H1 (cell line): Measurements from ENCODE around the gene AAK1. TPM values are rescaled to one million over a fixed set of nuclear protein-coding genes. Genes with fewer than 3 reads are reported as not detected.

Experiments
- SIRT6 ChIP-seq: IDR thresholded peaks from one replicate; pipeline ENCODE4 v1.7.1; 2012; ENCODE audit warnings: low read length, inconsistent platforms
- SUZ12 ChIP-seq: fragments of 200-600 bp; sonication (generic); IDR thresholded peaks from 2 replicates; pipeline ENCODE4 v1.6.1; 2012; ENCODE audit warnings: mild to moderate bottlenecking, inconsistent platforms, low read length, moderate library complexity, mixed read lengths
- polyA plus RNA-seq, 7 experiments: library from polyadenylated mRNA; depleted of rRNA in 3 of 7; stranded (reverse) in 5 of 7; unstranded in 2 of 7; fragments of >200 nt in 5 of 7; fragments of 200-250 nt in 2 of 7; gene quantifications; 1 replicate in 5 of 7; 2 replicates in 1 of 7; 4 replicates in 1 of 7; pipeline versions ENCODE4 v1.2.1 to v1.2.3, GENCODE V29; 2011 to 2013; ENCODE audit warnings: missing spikeins in 2 of 7, mixed read lengths in 2 of 7
- total RNA-seq: library from RNA; stranded (reverse); fragmentation: NEBNext Ultra II Directional; extraction: Animal tissue kit (Norgen Biotek cat#: 25700); gene quantifications from 2 replicates; pipeline ENCODE4 v1.2.1, GENCODE V29; 2021

The AAK1 gene
- total and polyA plus RNA-seq, 2 of the 8 experiments (the other 6 are each of a cell fraction or from before 2014, with no cell fraction given), result 10.0 to 40.5 TPM

DNA sequence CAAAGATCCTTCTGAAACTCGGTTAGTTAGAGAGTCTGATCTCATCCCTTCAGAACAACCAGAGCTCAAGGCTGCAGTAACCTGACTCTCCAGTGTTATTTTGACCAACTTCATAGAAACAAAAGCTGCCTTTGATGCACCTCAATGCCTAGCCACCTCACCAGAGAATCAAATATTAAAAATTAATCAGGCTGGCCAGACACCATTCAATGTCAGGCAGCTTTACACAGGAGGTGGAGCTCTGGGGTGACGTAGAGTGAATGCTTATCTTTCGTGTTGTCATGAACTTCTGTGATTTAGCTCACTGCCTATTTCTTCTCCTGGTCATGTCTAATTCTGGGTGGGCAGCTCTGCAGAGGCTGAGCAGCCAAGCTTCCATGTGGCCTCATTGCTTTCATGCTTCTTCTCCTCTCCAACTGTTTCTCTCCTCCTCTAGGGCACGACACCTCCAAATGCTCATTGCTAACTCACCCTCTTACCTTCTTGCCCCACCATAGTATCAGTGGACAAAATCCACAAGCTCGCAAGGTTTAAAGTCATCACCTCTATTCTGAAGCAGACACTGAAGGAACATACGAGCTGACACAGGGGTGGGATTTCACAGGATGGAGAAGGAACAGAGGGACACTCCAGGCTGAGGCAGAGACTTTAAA lies 39.4 kb downstream of the AAK1 start (continued):
- TF ChIP-seq SUZ12 (no peak), SIRT6 (no peak)
